ENCODE results near the gene WWOX.

The WWOX gene

DNA sequence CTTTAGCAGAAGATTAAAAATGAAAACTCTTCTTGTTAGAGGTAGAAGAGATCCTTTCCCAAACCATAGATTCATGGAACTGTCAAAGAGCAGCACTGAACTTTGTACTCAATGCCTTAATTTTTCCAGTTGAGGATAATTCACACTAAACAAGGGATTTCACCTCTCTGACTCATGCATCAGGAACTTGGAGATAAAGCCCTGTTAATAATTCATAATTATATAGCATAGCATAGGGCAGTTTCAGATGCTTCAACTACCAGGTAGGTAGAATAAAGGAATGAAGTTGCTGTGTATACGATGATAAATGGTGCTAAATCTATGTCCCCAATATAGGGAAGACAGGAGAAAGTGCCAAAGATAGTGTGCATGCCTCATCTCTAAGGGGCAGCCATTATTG lies 1050.7 kb downstream of the WWOX start:
- no peak for DNase-seq (ENCODE audit: low read depth)

DNA sequence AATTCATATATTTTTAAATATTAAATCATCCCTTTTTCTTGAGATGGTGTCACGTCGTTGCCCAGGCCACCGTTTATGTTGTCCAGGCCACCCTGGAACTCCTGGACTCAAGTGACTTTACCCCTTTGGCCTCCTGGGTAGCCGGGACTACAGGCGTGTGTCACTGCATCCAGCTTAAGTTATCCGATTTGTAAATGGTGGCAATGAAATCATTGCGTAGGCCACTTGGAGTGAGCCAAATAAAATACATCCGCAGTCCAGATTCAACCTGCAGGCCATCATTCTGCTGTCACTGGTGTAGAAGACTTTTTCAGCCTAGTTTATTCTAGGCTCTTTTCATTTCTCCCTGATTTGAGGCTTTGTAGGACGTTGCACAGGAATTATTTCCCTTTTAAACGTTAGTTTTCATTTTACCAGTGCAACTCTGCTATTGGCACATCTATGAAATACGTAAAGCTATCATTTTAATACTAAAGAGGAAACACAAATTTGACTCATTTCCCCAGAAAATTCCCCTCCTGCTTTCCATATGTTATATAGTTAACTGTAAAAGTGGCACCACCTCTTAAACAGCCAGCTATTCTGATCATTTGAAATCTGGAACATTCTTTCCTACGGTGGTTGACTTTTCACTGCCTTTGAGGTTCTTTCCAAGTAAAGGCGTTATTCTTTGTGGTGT lies 1051.3 kb downstream of the WWOX start:
- no peak for DNase-seq (ENCODE audit: low read depth)

DNA sequence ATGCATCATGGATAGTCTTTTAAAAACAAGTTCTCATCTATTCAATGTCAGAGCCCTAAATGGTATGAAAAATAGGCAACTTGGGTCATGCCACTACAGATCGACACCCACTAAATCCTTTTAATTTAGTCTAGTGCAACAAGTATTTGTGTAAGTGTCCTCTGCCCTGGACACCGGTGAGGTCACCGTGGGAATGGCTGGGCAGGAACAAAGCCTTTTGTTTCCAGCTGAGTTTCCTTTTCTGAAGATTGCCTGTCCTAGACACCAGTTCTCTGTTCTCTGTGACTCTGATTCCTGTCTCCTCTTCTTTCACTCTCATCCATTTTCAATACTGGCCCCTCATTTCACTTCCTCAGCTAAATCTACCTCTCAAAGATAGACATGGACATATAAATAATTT lies 1054.6 kb downstream of the WWOX start:
- DNase-seq (ENCODE audit: low read depth): no peak

DNA sequence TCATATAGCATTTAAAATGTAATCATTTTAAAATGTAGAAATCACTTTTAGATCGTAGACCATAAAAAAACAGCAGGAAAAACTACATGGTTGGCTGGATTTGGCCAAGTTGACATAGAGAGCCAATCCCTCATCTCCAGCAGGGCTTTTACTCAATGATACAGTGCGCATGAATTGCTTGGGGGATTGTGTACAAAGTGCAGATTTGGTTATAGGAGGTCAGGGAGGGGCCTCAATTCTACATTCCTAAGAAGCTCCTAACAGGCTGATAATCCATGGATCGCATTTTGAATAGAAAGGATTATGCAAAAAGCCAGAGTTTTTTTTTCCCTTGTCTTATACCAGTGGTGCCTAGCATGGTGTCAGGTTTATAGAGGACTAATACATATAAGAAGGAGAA lies 1056.0 kb downstream of the WWOX start:
- no peak for DNase-seq (ENCODE audit: low read depth)

GRCh38 chr16:79155904-79156303 lies 1056.5 kb downstream of the WWOX start:
- no peak for DNase-seq (ENCODE audit: low read depth)

- no peak for DNase-seq (ENCODE audit: low read depth)
Measured at GRCh38 chr16:79156761-79157160, 1057.3 kb downstream of the WWOX start.

- no peak for DNase-seq (ENCODE audit: low read depth)
Measured at GRCh38 chr16:79158337-79158736, 1058.9 kb downstream of the WWOX start.

GRCh38 chr16:79159261-79160049 lies 1060.0 kb downstream of the WWOX start:
- no peak for DNase-seq (ENCODE audit: low read depth)

GRCh38 chr16:79162977-79163376 lies 1063.5 kb downstream of the WWOX start:
- no peak for DNase-seq (ENCODE audit: low read depth)

DNA sequence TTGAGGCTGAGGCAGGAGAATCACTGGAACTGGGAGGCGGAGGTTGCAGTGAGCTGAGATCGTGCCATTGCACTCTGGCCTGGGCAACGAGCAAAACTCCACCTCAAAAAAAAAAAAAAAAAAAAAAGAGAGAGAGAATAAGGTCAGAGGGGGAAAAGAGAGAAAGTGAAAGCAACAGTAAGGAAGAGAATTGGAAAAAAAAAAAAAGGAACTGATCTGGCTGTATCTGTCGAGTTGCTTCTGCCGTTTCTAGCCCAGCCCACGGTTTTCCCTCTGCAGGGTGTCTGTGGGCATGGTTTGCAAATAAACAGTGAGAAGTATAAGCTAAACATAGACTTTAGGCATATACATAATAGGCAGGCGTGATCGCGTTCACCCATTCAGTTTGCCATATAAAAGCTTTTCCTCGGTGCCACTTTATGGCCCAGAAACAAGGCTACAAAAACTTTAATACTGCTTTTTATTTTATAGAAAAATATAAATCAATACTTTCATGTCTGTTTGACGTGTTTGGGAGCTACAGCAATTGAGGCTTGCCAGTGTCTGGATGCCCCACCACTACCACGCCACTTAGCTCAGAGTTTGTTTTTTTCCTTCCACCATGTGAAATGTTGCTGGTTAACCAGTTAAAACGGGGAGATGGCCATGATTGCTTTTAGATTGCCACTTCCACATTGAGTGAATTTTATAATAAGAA lies 1064.4 kb downstream of the WWOX start:
- no peak for DNase-seq (ENCODE audit: low read depth)

DNA sequence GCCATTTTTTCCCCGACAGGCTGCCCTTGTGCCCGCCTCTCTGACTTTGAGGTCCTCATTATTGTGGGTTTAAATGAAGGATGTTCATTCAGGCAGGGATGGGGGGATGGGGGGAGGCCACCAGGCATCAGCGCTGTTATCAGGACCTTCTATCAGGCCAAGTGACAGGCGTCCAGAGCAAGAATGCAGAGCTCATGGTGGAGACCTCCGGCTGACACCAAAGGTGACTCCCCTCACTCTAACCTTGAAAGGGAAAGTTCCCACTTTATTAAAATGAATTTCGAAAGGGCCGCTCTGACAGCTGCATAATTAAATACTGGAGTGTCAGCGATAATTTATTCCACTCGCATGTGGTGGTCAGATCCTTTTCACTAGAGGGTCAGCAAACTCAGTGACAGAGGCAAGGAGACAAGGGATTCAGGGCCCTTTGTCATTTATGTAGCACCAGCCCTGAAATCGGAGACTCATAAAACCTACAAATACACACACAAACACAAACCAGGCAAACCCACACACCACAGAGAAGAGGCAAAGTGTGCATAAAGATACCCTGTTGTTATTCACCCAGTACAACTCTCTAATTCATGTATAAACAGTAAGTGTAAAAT lies 1065.0 kb downstream of the WWOX start:
- DNase-seq (ENCODE audit: low read depth): no peak

GRCh38 chr16:79165079-79165478 lies 1065.6 kb downstream of the WWOX start:
- DNase-seq (ENCODE audit: low read depth): no peak

- DNase-seq (ENCODE audit: low read depth): no peak
Measured at GRCh38 chr16:79165506-79165905, 1066.1 kb downstream of the WWOX start.

DNA sequence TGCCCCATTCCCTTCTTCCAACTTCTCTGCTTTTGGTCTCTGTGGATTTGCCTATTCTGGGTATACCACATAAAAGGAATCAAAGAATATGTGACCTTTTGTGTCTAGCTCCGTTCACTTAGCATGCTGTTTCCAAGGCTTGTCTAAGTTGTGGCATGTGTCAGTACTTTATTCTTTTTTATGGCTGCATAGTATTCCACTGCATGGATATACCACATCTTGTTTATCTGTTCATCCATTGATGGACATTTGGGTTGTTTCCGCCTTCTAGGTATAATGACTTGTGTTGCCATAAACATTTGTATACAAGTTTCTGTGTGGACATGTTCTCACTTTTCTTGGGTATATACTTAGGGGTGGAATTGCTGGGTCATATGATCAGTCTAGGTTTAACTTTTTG lies 1068.4 kb downstream of the WWOX start:
- DNase-seq (ENCODE audit: low read depth): no peak

DNA sequence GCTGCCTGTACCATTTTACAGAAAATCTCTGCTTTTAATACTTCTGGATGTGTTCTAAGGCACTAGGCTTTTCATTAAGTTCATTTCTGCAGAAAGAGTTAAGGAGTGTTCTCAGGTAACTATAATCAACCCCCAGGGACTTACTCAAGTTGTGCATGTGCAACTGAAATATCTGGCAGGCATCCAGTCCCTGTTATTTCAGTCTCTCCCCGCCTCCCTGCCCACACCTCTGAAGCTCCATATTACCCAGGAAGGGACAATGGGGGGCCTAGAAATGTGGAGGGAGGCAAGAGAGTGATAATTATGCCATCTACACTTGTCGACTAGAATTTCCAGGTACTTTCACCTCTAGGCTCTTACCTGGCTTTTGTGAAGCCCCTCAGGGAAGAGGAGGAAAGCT lies 1068.9 kb downstream of the WWOX start:
- no peak for DNase-seq (ENCODE audit: low read depth)

DNA sequence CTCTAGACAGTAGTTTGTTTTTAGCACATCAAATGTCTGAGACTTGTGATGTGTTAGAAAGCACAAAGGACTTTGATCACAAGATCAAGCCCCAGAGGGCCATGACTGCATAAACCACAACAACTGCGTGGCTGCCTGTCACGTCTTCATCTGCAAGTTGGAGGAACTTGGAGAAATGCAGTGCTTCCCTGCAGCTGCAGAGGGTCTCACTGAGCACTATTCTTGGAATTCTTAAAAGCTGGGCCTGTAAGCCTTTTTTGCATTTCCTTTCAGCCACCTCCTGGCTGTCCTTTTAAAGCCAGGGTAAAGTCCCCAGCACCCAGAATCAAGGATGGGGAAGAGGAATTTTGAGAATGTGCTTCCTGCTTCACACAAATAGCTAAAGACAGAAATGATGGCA lies 1069.8 kb downstream of the WWOX start:
- DNase-seq (ENCODE audit: low read depth): no peak

DNA sequence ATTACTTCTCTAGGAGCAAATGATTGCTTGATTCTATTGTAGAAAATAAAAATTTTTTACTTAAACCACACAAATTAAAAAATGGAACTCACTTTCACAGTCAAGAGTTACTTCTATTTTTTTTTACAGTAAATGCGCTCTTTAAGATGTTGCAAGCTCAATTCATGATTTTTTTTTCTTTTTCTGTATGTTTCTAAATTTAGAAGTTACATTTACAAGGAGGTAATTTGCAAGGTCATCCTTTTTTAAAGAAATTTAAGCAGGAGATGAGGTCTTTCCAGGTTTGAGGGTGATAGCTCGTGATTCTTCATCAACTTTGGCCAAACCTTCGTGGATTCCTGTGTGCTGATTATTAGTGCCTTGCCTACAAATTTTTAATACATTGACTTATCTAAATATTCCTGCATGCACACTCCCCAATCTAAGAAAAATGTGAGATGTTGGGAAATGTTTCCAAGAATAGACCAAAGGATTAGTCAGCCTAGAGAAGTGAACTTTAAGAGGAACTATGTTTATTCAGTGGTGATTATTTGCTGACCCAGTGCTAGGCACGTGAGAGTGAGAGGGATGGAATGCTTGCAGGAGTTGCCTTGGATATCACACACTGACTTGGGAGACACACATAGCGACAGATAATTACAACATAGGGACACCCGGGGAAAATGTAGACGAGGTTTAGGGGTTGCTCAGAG lies 1071.2 kb downstream of the WWOX start:
- DNase-seq (ENCODE audit: low read depth): no peak

DNA sequence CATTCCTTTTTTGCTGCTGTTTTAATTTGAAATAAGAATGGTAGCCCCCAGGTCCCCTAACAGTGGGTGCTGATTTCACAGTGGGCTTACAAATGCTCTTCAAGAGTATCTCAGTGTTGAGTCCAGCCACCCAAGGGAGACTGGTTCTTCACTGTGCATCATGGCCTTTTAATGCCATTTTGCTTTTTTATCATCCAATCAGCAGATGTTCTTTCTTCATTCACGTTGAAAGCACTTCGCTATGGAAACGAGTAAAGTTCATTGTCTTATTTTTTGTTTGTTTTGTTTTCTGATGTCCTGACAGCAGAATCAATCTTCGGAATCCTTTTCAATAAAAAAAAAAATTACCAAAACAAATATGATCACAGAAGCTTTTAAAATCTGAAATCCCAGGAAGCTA lies 1072.0 kb downstream of the WWOX start:
- DNase-seq (ENCODE audit: low read depth): no peak

DNA sequence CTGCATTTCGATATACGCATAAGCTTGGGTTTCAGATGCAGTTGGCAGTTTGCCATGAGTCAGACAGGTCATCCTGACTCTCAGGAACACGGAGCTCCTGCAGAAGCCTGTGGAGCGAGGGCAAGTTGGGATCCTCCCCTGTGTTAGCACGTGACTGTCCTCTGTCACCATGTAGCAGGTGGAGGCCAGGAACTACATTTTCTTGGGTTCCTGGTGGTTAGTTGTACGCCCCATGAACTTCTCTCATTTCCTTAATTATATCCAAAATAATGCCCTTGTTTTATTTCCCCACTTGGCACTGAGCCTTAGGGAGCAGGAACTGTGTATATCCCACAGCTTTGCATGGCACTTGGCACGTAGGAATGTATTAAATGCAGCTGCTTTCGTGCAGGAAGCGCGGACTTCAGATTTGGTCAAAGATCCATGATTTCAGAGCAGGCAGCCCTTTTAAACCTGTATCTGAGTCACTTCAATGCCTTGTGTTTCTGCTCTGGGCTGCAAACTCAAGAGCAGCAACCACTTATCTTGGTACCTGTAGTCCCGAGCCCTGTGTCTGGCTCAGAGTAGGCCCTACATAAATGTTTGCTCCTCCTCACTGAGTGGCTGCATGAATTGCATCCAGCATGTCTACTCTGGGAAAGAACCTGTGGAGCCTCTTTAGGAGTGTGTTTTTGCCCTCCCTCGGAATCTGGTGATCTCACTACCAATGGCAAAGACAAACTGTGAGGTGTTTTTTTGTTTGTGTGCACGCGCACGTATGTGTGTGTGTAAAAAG lies 1072.7 kb downstream of the WWOX start:
- DNase-seq (ENCODE audit: low read depth): no peak

- no peak for DNase-seq (ENCODE audit: low read depth)
Measured at GRCh38 chr16:79172976-79173500, 1073.6 kb downstream of the WWOX start.

DNA sequence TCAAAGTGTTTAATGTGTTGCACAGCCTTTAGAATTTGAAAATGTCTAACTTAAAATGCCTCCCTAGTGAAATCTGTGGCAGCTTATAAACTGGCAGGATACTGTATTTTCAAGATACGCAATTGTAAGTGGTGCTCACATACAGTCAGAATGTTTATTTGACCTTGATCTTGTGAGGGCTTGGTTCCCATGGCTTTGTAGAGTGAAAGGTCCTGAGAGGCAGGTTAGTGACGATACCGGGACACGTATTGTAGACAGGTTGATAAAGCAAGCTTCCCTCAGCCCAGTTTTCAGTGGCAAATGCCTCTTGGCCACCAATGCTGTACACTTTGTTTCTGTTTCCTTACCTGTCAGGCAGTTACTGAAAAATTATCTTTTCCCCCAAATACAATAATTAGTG lies 1074.5 kb downstream of the WWOX start:
- no peak for DNase-seq (ENCODE audit: low read depth)

Data from activated T-helper 1 cell treated with Interleukin-2 at 50 U/mL for 16 hours (primary cell).